ENCODE data around the gene CHRDL2.

The CHRDL2 gene

DNA sequence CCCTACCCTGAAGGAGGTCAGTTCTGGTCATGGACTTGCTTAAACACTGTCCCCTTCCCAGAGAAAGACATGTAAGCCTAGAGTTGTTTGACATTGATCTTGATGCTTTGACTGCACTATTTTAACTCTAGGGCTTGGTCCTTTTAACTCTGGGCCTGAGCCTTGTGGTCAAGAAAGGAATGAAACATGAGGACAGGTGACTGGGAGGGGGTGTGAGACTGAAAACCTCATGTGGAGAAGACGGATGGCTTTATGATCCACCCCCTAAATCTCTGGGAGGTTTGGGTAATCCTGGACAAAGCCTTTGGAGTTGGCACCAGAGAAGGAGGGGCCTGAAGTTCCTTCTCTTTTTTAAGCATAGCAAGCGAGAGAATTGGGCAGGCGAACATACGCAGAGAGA, 17.5 kb downstream of the CHRDL2 start (continued):
- TF ChIP-seq ZFP3 (tag by site-specific recombination; IDR thresholded peaks at IDR 0.05; ENCODE audit: low read depth): no peak
- TF ChIP-seq, protein P1, sequence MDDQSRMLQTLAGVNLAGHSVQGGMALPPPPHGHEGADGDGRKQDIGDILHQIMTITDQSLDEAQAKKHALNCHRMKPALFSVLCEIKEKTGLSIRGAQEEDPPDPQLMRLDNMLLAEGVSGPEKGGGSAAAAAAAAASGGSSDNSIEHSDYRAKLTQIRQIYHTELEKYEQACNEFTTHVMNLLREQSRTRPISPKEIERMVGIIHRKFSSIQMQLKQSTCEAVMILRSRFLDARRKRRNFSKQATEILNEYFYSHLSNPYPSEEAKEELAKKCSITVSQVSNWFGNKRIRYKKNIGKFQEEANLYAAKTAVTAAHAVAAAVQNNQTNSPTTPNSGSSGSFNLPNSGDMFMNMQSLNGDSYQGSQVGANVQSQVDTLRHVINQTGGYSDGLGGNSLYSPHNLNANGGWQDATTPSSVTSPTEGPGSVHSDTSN (CRISPR knock-in tag; IDR thresholded peaks at IDR 0.05): no peak
- TF ChIP-seq SCRT2 (tag by site-specific recombination; IDR thresholded peaks at IDR 0.05): no peak
- no peak for TF ChIP-seq ZEB2 (tag by site-specific recombination; IDR thresholded peaks at IDR 0.05)
- TF ChIP-seq, protein P2, sequence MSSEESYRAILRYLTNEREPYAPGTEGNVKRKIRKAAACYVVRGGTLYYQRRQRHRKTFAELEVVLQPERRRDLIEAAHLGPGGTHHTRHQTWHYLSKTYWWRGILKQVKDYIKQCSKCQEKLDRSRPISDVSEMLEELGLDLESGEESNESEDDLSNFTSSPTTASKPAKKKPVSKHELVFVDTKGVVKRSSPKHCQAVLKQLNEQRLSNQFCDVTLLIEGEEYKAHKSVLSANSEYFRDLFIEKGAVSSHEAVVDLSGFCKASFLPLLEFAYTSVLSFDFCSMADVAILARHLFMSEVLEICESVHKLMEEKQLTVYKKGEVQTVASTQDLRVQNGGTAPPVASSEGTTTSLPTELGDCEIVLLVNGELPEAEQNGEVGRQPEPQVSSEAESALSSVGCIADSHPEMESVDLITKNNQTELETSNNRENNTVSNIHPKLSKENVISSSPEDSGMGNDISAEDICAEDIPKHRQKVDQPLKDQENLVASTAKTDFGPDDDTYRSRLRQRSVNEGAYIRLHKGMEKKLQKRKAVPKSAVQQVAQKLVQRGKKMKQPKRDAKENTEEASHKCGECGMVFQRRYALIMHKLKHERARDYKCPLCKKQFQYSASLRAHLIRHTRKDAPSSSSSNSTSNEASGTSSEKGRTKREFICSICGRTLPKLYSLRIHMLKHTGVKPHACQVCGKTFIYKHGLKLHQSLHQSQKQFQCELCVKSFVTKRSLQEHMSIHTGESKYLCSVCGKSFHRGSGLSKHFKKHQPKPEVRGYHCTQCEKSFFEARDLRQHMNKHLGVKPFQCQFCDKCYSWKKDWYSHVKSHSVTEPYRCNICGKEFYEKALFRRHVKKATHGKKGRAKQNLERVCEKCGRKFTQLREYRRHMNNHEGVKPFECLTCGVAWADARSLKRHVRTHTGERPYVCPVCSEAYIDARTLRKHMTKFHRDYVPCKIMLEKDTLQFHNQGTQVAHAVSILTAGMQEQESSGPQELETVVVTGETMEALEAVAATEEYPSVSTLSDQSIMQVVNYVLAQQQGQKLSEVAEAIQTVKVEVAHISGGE (tag by site-specific recombination; conservative IDR thresholded peaks at IDR 0.05; ENCODE audit: low read depth): no peak
- no peak for TF ChIP-seq ZNF302 (tag by site-specific recombination; IDR thresholded peaks at IDR 0.05; ENCODE audit: low read depth)
- TF ChIP-seq, protein P3, sequence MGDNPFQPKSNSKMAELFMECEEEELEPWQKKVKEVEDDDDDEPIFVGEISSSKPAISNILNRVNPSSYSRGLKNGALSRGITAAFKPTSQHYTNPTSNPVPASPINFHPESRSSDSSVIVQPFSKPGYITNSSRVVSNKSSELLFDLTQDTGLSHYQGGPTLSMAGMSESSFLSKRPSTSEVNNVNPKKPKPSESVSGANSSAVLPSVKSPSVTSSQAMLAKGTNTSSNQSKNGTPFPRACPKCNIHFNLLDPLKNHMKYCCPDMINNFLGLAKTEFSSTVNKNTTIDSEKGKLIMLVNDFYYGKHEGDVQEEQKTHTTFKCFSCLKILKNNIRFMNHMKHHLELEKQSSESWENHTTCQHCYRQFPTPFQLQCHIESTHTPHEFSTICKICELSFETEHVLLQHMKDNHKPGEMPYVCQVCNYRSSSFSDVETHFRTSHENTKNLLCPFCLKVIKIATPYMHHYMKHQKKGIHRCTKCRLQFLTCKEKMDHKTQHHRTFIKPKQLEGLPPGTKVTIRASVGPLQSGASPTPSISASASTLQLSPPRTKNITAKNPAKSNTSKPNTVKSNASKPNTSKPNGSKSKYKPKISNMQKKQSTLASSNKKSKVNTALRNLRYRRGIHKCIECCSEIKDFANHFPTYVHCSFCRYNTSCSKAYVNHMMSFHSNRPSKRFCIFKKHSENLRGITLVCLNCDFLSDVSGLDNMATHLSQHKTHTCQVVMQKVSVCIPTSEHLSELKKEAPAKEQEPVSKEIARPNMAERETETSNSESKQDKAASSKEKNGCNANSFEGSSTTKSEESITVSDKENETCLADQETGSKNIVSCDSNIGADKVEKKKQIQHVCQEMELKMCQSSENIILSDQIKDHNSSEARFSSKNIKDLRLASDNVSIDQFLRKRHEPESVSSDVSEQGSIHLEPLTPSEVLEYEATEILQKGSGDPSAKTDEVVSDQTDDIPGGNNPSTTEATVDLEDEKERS (tag by site-specific recombination; IDR thresholded peaks at IDR 0.05): no peak

DNA sequence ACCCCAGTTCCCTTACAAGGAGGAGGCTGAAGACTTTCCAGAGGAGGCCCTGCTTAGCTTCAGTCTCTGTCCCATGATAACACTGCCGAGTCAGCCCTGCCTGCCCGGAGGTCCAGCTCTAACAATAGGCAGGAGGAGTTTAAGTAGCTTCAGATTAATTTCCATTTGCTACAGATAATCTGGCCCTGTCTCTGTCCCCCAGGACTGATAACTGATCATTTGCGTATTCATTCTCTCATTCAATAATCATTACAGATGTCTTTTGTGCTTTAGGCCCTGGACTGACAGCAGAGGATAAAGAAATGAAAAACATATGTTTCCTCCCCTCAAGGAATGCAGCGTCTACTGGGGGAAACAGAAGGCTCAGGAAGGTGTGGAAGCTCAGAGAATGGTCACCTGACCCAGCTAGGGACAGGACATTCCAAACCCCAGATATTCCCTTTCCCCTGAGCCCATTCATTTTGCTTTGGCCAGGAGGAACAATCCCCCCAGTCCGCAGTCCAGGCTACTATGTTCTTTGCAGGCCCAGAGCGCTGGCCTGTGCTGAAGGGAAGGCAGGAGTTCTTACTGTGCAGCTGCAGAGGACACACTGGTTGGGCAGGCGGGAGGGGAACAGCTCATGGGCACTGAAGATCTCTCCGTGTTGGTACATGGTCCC, 20.8 kb downstream of the CHRDL2 start:
- Histone ChIP-seq H3K4me1 (ENCODE audit: control insufficient read depth, insufficient read depth, low read length) (no peaks in the 10 kb centered on the region), H3K9me3 (ENCODE audit: control insufficient read depth, insufficient read depth, low read depth, low read length) (no peaks in the 10 kb centered on the region), H3K36me3 (ENCODE audit: control insufficient read depth in 2 of 2, insufficient read depth in 1 of 2, low read length in 2 of 2) (no peaks in the 10 kb centered on the region), H3K27ac (ENCODE audit: extremely low read depth, low read depth, low read length) (no peak overlapping the region), H3K4me3 (ENCODE audit: low read depth, low read length) (no peak overlapping the region)
- POLR2A ChIA-PET: interaction anchor here (0.6 to 0.7 kb wide), 2 partner anchors 19 to 421 kb away, joined by 3 read pairs; no protein-coding TSS in a partner anchor
- CTCF ChIA-PET: interaction anchor here (0.7 to 1.8 kb wide), 5 partner anchors 9 to 91 kb away, joined by 4 to 12 read pairs (median 5); no protein-coding TSS in a partner anchor
- TF ChIP-seq ZNF701 (tag by site-specific recombination; IDR thresholded peaks at IDR 0.05) (no peak), ZFP37 (tag by site-specific recombination; IDR thresholded peaks at IDR 0.05) (no peak), ZNF670 (tag by site-specific recombination; IDR thresholded peaks at IDR 0.05; ENCODE audit: low read depth) (no peak), ZNF544 (tag by site-specific recombination; IDR thresholded peaks at IDR 0.05) (no peak), ZNF37A (tag by site-specific recombination; IDR thresholded peaks at IDR 0.05) (no peak), PRDM1 (tag by site-specific recombination; IDR thresholded peaks at IDR 0.05) (no peak), ZNF2 (tag by site-specific recombination; IDR thresholded peaks at IDR 0.05) (no peak), ZBTB17 (tag by site-specific recombination; IDR thresholded peaks at IDR 0.05) (no peak), ZNF792 (tag by site-specific recombination; IDR thresholded peaks at IDR 0.05) (no peak)
- TF ChIP-seq, protein P4, sequence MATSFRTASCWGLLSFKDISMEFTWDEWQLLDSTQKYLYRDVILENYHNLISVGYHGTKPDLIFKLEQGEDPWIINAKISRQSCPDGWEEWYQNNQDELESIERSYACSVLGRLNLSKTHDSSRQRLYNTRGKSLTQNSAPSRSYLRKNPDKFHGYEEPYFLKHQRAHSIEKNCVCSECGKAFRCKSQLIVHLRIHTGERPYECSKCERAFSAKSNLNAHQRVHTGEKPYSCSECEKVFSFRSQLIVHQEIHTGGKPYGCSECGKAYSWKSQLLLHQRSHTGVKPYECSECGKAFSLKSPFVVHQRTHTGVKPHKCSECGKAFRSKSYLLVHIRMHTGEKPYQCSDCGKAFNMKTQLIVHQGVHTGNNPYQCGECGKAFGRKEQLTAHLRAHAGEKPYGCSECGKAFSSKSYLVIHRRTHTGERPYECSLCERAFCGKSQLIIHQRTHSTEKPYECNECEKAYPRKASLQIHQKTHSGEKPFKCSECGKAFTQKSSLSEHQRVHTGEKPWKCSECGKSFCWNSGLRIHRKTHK (tag by site-specific recombination; IDR thresholded peaks at IDR 0.05): no peak
- TF ChIP-seq, protein P5, sequence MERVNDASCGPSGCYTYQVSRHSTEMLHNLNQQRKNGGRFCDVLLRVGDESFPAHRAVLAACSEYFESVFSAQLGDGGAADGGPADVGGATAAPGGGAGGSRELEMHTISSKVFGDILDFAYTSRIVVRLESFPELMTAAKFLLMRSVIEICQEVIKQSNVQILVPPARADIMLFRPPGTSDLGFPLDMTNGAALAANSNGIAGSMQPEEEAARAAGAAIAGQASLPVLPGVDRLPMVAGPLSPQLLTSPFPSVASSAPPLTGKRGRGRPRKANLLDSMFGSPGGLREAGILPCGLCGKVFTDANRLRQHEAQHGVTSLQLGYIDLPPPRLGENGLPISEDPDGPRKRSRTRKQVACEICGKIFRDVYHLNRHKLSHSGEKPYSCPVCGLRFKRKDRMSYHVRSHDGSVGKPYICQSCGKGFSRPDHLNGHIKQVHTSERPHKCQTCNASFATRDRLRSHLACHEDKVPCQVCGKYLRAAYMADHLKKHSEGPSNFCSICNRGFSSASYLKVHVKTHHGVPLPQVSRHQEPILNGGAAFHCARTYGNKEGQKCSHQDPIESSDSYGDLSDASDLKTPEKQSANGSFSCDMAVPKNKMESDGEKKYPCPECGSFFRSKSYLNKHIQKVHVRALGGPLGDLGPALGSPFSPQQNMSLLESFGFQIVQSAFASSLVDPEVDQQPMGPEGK (tag by site-specific recombination; IDR thresholded peaks at IDR 0.05): no peak
- TF ChIP-seq, protein P6, sequence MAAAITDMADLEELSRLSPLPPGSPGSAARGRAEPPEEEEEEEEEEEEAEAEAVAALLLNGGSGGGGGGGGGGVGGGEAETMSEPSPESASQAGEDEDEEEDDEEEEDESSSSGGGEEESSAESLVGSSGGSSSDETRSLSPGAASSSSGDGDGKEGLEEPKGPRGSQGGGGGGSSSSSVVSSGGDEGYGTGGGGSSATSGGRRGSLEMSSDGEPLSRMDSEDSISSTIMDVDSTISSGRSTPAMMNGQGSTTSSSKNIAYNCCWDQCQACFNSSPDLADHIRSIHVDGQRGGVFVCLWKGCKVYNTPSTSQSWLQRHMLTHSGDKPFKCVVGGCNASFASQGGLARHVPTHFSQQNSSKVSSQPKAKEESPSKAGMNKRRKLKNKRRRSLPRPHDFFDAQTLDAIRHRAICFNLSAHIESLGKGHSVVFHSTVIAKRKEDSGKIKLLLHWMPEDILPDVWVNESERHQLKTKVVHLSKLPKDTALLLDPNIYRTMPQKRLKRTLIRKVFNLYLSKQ (tag by site-specific recombination; IDR thresholded peaks at IDR 0.05; ENCODE audit: borderline replicate concordance): no peak
- TF ChIP-seq, protein P7, sequence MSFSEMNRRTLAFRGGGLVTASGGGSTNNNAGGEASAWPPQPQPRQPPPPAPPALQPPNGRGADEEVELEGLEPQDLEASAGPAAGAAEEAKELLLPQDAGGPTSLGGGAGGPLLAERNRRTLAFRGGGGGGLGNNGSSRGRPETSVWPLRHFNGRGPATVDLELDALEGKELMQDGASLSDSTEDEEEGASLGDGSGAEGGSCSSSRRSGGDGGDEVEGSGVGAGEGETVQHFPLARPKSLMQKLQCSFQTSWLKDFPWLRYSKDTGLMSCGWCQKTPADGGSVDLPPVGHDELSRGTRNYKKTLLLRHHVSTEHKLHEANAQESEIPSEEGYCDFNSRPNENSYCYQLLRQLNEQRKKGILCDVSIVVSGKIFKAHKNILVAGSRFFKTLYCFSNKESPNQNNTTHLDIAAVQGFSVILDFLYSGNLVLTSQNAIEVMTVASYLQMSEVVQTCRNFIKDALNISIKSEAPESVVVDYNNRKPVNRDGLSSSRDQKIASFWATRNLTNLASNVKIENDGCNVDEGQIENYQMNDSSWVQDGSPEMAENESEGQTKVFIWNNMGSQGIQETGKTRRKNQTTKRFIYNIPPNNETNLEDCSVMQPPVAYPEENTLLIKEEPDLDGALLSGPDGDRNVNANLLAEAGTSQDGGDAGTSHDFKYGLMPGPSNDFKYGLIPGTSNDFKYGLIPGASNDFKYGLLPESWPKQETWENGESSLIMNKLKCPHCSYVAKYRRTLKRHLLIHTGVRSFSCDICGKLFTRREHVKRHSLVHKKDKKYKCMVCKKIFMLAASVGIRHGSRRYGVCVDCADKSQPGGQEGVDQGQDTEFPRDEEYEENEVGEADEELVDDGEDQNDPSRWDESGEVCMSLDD (tag by site-specific recombination; IDR thresholded peaks at IDR 0.05): no peak
